GM12875 (cell line): ENCODE results near the gene CXCL3.

Experiments
- H3K4me3 ChIP-seq: one replicate; pipeline ENCODE4 v1.5.1; 2011; ENCODE audit warnings: low read depth, low read length, control low read depth
- CTCF ChIP-seq: IDR thresholded peaks from 2 replicates; pipeline ENCODE4 v1.5.1; 2011; ENCODE audit warnings: low read depth, mild to moderate bottlenecking, control low read depth, inconsistent platforms, low read length, moderate library complexity, borderline replicate concordance; ENCODE audit not compliant: insufficient read depth

Gene CXCL3

GRCh38 chr4:74061430-74061829, 22.9 kb upstream of the CXCL3 start:
- no peak for TF ChIP-seq CTCF
- H3K4me3 ChIP-seq, result no peak overlapping the region

DNA sequence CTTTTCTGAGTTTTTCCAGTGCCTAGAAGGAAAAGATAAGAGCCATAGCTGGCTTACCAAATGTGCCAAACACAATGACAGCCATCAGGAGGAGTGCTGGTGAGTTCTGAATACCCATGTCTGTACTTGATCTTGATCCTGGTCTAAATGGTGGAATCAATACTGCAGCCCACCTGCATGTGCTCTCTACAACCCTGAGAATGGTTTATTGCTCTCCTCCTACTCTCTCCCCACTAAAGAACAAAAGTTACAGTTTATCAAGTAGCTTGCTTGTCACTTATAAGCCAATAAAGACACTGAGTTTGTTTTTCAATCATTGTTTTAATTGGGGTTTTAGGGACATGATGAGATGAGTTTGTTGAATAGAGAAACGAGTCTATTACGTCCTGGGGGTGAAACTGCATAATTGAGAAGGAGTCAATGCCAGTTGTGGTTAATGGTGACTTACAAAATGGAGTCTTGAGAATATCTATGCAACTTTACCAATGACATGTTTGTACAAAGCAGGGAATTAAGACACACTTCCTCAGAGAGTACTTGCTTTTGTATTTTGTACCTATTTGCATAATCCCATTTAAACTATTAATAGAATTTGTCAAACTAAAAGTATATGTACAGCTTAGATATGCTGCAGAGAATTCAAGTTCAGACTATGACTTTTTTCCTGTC, 20.8 kb upstream of the CXCL3 start:
- TF ChIP-seq CTCF, result no peak
- H3K4me3 ChIP-seq, result no peak overlapping the region

- H3K4me3 ChIP-seq, result no peak overlapping the region
- no peak for TF ChIP-seq CTCF
Observed at GRCh38 chr4:74058048-74058651, 19.7 kb upstream of the CXCL3 start.

DNA sequence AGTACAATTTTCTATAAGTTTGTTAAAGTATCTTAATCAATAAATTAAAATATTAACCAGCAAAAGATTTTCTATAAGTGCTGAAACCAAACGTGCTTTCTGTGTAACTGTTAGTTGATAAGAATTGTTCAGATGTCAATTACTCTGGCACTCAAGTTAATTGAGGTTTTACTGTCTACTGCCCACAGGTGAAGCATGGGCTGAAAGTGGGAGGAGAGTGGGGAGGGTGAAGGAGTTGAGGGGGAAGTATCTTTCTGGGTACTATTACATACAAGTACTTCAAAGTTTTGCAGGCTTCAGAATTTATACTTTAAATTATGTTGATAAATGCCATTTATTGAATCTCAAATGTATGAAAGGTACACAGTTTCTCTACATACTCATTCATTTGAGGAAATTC, 19.1 kb upstream of the CXCL3 start:
- TF ChIP-seq CTCF, result no peak
- H3K4me3 ChIP-seq, result no peak overlapping the region

GRCh38 chr4:74056858-74057562, 18.5 kb upstream of the CXCL3 start:
- no peak overlapping the region for H3K4me3 ChIP-seq
- TF ChIP-seq CTCF, result no peak

GRCh38 chr4:74056114-74056857, 17.8 kb upstream of the CXCL3 start:
- TF ChIP-seq CTCF, result no peak
- no peak overlapping the region for H3K4me3 ChIP-seq
